Right forelimb (tissue), 1 donor: ENCODE data around the gene PMP22.

Experiments used
- DNase-seq: peaks from one replicate; pipeline ENCODE4 v3.0.0-alpha.2; 2018

The PMP22 gene

DNA sequence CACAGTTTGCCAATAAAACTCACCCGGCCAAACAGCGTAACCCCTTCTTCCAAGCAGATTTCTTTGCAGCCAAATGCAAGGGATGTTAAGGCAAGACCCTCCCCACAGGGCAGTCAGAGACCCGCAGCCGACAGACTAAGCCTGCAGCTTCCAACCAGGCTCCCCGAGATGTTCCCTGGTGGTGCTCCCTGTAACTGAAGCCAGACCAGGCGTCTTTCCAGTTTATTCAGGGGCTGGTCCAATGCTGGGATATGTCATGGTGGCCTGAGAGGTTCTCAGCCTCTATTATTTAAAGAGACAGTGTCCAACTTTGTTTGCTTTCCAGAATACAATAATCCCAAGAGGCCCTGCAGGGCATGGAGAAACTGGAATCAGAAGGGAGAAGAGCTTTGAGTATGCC lies at the start of gene PMP22:
Gene PMP22, minus strand, starts transcription at position 196 of the 400 bp plus-strand sequence. CDS start 4,599 bp downstream, outside the sequence.
- peak; percentile 76 for DNase-seq

DNA sequence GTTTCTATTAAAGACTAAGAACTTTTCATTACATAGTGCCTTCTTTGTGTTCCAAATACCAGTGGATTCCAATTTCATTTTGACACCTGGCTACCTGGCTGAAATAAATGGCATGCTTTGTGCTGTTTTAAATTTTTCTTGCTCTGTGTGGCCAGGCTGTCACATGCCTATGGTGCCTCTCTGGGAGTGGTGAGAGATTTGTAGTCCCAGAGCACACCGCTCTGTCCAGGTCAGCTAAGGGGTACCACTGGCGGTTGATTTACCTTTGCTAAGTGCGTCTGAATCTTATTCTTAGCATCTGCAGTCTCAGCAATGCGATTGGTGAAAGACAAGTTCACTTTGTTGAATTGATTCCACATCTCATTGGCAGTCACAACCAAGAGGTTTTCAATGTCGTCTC lies 46.9 kb upstream of the PMP22 start:
- DNase-seq: no peak

DNA sequence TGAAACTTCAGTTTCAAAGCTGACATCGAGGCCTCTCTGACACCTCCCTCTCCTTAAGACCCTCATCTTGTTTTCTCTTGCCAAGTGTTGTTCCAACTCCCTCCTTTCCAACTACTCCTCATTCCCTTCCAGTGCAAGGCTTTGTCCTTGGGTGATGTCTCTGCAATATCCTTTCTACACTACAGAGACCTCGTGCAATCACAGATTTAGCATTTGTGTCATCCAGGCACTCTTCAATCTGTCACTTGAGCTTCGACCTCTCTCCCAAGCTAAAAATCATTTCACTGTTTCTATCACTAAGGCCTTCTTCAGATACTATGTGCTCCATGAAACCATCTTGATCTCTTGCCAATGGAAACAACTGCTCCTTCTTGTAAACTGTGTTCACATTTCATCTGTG lies 44.7 kb upstream of the PMP22 start:
- no peak for DNase-seq

DNA sequence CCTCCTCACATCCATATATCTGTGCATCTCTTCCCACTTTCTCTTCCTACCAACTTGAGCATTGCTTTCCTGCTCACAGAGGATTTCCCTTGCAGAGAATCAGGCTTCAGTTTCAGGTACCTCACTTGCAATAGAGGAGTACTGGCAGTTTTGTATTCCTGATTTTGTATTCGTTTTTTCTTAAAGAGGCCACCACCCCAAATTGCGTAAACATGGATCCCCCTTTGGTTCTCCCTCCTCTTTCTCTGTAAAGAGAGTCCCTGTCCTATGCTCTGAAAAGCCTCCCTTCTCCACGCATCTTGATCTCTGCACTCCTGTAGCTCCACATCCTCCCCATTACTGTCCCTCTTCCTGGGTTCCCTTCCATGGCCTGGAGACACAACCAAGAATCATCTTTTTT lies 44.1 kb upstream of the PMP22 start:
- no peak for DNase-seq

DNA sequence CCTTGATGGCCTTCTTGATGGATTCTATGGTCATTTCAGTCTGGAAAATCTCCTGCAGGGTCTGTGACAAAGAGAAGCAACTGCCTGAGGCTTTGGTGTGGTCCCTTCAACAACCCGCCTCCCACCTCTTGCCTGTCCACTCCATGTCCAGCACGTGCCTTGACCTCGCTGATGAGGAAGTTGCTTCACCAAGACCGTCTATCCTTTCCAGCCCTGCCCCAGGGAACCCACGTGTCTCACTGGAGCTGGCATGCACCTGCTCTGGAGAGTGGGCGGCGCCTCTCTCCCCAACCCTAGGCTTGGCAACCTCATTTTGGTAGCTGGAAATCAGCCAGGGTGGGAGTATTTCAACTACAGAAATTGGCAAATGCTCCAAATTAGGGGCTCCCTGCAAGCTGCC lies 43.6 kb upstream of the PMP22 start:
- DNase-seq: no peak

DNA sequence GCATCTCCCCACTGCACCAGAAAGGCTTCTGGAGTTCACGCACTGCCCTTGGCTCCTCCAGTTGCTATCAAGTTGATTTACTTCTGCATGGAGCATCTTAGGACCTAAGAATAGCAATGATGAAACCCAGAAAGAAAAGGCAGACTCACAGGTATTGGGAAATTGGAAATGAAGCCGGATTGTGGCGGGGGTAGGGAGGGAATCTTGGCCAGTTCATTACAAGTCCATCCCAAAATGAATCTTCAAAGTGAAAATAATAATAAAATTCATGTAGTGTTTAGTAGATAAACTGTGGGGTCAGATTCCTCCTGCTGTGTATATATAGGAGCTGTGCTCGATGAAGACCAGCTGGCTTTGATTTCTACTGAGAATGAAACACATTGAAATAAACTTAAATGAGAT lies 42.6 kb upstream of the PMP22 start:
- no peak for DNase-seq

DNA sequence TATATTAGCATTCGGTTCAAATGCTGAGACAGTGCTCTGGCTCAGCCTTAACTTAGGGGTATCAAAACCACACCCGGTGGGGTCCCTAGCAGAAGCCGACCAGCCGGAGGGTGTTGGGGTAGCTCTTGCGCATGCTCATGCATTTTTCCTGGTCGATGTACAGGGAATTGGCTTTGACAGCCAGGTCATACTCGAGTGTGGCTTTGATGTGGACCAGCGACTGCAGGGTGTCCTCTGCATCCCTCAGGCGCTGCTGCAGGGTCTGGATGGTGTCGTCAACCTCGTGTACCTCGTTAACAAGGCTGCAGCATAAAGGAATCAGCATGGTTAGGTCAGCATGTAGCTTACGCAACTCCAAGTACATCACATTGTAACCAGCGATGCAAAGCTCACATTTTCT lies 38.7 kb upstream of the PMP22 start:
- DNase-seq: no peak

DNA sequence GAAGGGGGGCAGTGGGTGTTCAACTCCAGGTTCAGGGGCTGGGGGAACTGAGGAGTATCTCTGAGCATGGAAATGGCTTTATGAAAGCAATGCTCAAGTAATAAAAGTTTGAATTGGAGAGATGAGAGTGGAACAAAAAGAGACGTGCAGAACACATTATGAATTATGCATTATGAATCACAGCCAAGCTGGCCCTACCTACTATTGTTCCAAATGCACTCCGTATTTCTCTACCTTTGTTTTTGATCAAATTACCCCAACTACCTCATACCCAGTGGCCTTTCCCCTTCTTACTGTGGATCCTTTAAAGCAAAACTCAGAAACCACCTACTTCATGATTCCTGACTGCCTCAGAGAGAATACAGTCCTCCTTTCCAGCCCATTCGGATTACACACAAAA lies 38.1 kb upstream of the PMP22 start:
- no peak for DNase-seq

DNA sequence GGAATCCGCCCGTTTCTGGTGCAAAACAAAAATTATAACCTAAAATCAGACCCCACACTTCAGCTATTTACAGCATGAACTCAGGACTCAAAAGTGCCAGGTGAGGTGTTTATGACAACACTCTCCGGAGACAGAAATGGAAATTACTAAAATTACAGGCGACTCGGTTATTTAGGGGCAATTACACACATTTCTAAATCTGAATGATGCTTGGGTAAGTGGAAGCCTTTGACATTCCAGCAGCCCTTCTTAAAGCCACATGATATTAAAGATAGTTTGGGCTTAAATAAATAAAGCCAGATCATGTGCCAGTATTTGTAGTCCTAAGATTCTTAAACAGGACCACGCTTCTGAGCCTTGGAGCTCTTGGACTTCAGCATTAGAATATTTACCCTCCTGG lies 36.7 kb upstream of the PMP22 start:
- no peak for DNase-seq

DNA sequence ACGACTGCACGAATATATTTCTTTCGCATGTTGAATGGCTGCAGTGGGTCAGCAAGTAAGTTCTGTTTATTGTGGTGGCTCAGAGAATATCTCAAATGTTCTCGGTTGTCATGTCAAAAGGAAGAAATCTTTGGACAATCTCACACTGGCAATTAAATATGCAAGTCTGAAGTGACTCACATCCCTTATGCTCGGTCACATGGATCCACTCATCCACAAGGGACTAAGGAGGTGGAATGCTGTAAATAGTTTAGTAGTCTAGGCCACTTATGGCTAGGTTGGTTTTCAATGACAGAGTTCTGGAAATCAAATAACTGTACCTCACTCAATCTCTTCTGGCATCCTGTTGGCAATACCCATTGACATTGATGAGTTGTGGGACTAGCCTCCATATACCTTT lies 33.0 kb upstream of the PMP22 start:
- DNase-seq: no peak

DNA sequence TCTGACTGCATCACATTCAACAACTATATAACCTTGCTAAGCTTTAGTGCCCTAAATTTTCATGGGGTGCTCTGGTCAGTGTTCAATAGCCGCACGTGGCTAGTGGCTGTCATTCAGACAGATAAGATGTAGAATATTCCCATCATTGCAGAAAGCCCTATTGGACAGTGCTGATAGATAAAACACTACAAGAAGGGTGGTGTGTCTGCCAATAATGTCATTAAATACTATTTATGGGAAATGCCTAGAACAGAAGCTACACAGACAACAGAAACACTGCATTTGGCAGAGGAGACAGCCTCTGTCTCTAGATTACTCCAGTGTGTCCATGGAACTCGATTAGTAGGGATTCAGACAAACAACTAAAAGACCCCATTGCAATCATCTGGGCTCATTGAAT lies 28.4 kb upstream of the PMP22 start:
- DNase-seq: no peak

DNA sequence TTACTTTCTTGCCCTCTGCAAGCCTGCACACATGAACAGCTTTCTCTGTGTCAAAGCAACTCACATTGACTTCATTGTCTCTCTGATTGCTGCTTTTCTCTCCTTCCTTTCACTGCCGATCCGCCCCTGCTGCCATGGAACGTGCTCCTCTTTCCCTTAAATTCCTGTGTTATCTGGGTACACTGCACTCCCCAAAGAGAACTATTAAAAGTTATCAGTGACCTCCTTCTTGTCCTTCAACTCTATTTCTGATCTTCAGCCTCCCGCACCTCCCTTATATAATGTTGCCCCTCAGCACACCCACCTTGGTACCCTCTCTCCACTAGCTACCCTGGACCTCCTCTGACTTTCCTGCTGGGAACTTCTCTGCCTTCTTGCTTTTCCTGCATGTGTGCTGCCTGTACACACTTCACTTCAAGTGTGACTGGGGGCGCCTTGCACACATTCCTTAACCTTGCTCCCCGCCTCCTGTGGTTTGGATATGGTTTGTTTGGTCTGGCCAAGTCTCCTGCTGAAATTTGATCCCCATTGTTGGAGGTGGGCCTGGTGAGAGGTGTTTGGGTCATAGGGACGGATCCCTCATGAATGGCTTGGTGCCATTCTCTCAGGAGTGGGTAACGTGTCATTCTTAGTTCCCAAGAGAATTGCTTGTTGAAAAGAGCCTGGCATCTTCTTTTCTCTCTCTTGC lies 26.7 kb upstream of the PMP22 start:
- no peak for DNase-seq

DNA sequence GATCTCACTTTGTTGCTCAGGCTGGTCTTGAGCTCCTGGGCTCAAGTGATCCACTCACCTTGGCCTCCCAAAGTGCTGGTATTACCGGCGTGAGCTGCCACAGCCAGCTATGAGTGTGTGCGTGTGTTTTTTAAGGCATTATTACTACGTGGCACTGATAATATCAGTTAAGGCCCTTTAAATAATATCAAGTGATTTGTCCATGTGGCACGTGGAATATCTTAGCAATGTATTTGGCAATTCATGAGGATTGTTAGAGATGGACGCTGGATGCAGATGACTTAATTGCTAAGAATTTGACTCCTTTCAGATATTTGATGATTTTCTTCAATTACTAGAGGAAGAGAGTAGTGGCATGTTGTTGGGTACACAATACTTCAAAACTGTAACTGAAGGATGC lies 25.5 kb upstream of the PMP22 start:
- no peak for DNase-seq

DNA sequence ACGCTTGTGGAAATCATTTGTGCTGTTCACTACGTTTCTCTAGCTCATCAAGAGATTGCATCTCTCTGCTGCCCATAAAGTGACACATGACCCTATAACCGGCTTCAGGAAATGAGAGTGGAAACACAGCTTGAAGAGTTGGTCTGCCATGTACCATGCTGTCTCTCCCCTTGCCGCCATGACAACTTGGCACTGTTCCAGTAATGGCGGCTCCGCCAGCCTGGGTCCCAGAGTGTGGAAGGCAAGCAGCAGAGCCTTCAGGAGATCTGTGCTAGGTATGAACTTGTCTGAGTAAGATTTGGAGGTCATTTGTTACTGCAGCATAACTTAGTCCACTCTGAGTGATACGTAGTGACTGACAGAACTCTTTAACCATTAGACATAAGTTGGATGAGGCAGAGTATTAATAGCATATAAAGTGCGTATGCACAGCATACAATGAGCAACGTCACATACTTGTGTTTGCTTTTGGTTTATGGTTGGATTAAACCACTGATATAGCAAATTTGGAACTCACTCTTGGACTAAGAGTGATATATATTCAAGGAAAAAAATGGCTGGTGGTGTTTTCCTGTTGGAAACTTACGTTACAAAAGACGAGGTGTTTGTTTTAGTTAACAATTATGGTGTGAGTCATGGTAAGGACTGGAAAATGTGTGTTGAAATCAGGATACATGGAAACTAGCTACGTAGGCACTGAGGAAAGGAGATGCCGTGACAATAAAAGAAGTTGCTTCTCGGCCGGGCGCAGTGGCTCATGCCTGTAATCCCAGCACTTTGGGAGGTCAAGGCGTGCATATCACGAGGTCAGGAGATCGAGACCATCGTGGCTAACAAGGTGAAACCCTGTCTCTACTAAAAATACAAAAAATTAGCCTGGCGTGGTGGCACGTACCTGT lies 24.4 kb upstream of the PMP22 start:
- DNase-seq: no peak

DNA sequence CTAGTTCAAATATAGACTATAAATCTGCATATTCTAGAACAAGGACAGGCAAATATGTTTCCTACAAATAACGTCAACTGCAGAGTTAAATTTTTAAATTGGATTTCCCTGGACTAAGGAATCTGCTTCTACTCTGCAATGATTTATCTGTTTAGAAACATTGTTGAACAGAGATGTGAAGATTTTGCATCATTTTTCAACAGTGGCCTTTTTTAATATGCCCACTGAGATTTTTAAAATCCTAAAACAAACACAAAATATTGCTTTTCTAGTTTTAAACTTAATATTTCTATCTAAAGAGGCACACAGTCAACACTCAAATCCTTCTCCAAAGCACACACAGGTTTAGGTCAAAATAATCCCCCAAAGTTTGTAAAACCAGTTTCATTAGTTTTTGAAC lies 23.7 kb upstream of the PMP22 start:
- DNase-seq: no peak

DNA sequence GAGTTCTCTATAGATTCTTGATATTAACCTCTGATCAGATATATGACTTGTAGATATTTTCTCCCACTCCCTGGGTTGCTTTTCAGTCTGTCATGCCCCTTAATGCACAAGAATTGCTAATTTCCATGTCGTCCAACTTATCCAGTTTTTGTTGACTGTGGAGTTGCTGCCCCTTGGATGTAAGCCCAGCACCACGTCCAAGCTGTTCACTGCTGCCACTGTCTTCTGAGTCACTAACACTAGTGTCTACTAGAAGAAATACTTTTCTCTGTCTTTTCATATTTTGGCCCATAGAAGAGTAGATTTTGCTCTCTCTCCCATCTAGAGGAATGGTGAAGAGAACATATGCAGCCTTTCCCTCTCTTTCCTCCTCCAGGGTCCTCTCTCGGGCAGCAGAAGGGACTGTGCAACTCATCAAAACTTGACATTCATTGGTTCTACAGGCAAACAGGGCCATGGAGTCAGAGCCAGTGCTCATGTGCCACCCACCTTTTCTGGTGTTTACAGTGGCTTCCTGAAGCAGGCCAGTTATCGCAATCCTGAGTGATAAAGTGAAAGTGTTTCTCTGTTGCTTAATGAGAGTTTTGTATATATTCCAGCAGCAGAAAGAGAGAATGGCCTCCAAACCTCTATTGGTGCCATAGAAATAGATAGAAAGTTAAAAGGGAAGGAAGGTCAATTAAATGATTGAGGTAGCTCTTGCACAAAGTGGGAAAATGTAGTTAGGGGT lies 22.6 kb upstream of the PMP22 start:
- DNase-seq: no peak

DNA sequence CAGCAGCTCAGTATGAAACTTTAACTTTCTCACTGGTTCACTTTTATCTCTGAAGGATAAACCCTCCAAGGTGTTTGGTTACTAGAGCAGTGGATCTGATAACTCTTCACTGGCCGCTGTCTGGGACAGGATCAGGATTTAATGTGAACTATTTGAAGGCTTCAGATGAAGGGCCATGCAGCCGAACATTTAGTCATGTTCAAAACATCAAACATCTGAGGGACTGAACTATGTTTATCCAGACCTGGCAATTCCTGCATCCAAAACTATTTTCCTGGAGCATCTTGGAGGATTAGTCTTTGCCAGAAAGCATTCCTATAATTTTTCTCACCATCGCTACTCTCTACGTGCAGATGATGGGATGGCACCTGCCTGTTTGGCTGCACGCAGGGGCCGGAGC lies 20.3 kb upstream of the PMP22 start:
- DNase-seq: no peak

DNA sequence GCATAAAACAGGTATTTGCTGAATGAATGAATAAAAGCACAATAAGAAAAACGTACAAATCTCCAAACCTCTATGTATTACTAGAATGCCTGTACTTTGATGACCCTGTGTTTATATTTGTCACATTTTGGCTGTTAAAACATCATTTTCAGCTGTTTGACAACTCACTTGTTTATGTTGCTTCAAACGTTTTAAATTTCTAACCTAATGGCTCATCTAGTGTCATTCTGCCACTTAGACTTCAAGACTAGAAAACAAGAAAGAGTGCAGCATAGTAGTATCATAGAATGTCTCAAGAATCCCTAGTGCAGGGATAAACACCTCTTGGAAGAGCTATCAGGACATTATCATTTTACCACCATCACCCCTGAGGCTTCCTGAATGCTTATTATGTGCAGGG lies 19.4 kb upstream of the PMP22 start:
- DNase-seq: no peak

DNA sequence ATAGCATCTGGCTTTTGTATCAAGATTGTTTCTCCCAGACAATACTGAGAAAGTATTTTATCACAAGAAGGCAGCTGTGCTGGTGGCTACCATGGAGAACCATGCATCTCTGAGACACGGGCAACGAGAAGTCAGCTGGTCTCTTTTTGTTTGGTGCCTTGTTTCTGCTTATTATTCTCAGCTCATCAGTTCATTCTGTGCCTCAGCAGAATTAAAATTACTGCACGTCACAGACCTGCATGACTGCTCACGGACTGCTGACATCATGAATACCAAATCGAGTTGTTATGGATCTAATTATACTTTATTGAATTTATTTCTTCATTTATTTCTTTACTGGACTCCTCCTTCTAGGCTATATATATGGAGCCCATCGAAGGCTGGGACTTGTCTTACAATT lies 19.0 kb upstream of the PMP22 start:
- DNase-seq: no peak

DNA sequence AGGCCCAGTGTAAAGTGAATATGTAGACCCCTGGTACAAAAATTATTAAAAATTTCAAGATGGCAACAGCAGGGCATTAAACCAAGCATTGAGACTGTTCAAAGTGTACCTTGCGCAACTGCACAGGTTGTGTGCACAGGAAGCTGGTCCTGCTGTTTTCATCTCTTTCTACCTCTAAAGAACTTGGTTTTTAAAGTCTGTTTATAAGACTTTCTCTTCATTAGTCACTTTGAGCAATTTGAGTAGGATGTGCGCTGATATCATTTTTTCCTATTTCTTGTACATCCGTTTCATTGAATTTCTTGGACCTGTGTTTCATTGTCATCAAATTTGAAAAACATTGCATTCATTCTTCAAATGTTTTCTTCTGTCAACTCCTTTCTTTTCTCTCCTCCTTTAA lies 16.8 kb upstream of the PMP22 start:
- DNase-seq: no peak

DNA sequence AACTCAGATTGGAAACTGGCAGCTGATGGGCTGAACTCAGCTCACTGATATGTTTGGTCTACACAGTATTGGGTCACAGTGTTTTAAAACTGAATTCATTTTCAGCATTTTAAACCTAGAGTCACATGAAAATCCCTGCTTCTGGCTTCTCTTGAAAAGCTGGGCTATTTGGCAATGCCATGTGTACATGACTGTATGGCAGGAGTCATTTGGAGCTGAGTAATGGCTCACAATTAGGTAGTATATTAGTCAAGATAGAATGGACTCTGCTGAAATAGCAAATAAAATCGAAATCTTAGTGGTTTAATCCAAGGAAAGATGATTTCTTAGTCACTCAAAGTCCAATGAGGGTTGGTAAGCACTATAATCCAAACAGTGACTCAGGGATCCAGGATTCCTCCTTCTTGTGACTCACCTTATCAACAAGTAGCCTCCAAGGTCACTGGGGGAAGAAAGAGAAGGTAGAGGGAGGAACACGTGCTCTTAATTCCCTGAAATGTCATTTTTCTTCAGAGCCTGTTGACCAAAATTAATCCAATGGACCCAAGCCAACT lies 13.9 kb upstream of the PMP22 start:
- no peak for DNase-seq

DNA sequence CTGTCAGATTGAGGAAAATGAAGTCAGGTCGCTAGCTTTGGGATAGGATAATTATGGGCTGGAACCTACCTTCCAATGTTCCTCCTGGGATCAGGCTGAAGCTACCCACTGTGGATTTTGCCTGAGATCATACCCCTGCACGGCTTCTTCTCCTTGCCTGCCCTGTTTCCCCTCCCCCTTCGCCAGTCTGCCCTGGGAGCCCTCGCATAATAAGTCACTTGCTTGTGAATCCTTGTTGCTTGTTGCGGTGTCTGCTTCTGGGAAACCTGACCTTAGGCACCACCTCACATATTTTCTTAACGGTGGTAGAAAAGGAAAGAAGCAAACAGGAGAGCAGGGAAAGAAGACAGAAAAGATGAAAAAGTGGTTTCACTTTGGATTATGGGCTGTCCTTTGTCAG lies 13.3 kb upstream of the PMP22 start:
- DNase-seq: no peak

DNA sequence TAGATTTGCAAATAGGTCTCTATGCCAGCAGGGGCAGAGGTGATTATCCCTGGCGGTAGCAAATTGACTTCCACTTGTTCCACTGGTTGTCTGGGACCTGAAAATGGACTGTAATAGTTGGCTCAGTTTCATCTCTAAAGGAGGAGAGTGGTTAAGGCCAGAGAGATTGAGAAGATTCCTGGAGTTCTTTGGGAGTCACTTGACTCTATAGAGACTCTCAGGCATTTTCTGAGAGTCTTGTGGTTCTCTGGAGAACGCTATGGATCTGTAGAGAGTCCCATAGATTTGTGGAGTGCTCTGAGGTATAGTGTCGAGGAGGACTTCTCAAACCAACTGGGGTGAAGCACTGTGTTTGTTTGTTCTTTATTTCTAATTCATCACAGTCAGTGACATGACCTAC lies 8.9 kb upstream of the PMP22 start:
- DNase-seq: no peak
